ENCODE results near the gene UBE3B.

The UBE3B gene

GRCh38 chr12:109479761-109480160 lies 2.3 kb downstream of the UBE3B start:
- Histone ChIP-seq H3K4me1 (ENCODE audit: control insufficient read depth, low read length) (peaks cover 22% of the 10 kb centered on the region), H4K20me1 (ENCODE audit: control insufficient read depth, insufficient read depth, low read depth, low read length) (peaks cover 2% of the 10 kb centered on the region; the same call in 1 of the 2 replicates), H3K4me3 (ENCODE audit: low read length) (no peak overlapping the region), H3K9me2 (replicated peaks; ENCODE audit: control insufficient read depth, low read length) (no peaks in the 10 kb centered on the region), H3K4me2 (ENCODE audit: low read length) (no peak overlapping the region), H3F3A (ENCODE audit: control insufficient read depth, insufficient read depth) (0 out of 2 replicates have a peak, but pooled peaks cover 3% of the 10 kb centered on the region), H3K36me3 (ENCODE audit: control insufficient read depth, low read length) (peaks cover 6% of the 10 kb centered on the region), H3K9me3 (ENCODE audit: control insufficient read depth, insufficient read depth, low read length) (no peaks in the 10 kb centered on the region), H3K79me2 (ENCODE audit: control insufficient read depth, low read length) (peaks cover 52% of the 10 kb centered on the region), H3K27ac (ENCODE audit: low read depth, low read length) (no peak overlapping the region), H3K27me3 (ENCODE audit: control insufficient read depth, low read length) (no peaks in the 10 kb centered on the region)
- TF ChIP-seq, protein P1, sequence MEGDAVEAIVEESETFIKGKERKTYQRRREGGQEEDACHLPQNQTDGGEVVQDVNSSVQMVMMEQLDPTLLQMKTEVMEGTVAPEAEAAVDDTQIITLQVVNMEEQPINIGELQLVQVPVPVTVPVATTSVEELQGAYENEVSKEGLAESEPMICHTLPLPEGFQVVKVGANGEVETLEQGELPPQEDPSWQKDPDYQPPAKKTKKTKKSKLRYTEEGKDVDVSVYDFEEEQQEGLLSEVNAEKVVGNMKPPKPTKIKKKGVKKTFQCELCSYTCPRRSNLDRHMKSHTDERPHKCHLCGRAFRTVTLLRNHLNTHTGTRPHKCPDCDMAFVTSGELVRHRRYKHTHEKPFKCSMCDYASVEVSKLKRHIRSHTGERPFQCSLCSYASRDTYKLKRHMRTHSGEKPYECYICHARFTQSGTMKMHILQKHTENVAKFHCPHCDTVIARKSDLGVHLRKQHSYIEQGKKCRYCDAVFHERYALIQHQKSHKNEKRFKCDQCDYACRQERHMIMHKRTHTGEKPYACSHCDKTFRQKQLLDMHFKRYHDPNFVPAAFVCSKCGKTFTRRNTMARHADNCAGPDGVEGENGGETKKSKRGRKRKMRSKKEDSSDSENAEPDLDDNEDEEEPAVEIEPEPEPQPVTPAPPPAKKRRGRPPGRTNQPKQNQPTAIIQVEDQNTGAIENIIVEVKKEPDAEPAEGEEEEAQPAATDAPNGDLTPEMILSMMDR (IDR thresholded peaks at IDR 0.05; ENCODE audit: low read depth, low read length, poor library complexity, severe bottlenecking) = no peak

DNA sequence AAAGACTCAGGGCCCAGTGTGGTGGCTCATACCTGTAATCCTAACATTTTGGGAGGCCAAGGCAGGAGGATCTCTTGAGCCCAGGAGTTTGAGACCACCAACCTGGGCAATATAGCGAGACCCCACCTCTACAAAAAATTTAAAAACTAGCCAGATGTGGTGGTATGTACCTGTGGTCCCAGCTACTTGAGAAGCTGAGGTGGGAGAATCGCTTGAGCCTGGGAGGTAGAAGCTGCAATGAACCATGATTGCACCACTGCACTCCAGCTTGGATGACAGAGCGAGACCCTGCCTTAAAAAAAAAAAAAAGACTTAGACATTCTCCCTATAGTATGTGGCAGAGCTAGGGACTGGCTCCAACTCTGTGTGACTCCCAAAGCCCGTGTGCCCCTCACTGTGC lies 2.9 kb downstream of the UBE3B start:
- Histone ChIP-seq H4K20me1 (ENCODE audit: control insufficient read depth, insufficient read depth, low read depth, low read length) (no peaks in the 10 kb centered on the region), H3K9me2 (replicated peaks; ENCODE audit: control insufficient read depth, low read length) (no peaks in the 10 kb centered on the region), H3K79me2 (ENCODE audit: control insufficient read depth, low read length) (peaks cover 47% of the 10 kb centered on the region), H3K4me2 (ENCODE audit: low read length) (no peak overlapping the region), H3K9me3 (ENCODE audit: control insufficient read depth, insufficient read depth, low read length) (no peaks in the 10 kb centered on the region), H3K4me3 (ENCODE audit: low read length) (no peak overlapping the region), H3F3A (ENCODE audit: control insufficient read depth, insufficient read depth) (0 out of 2 replicates have a peak, but pooled peaks cover 3% of the 10 kb centered on the region), H3K27ac (ENCODE audit: low read depth, low read length) (no peak overlapping the region), H3K4me1 (ENCODE audit: control insufficient read depth, low read length) (peaks cover 22% of the 10 kb centered on the region), H3K36me3 (ENCODE audit: control insufficient read depth, low read length) (peaks cover 12% of the 10 kb centered on the region), H3K27me3 (ENCODE audit: control insufficient read depth, low read length) (no peaks in the 10 kb centered on the region)
- TF ChIP-seq EZH2phosphoT487 (IDR thresholded peaks at IDR 0.05; ENCODE audit: borderline replicate concordance, low read length) = no peak
- TF ChIP-seq, protein P1 (IDR thresholded peaks at IDR 0.05; ENCODE audit: low read depth, low read length, poor library complexity, severe bottlenecking) = no peak

- H3K4me2 ChIP-seq (ENCODE audit: low read length) = no peak overlapping the region
- no peaks in the 10 kb centered on the region for H3F3A ChIP-seq (ENCODE audit: control insufficient read depth, insufficient read depth)
- peaks cover 27% of the 10 kb centered on the region for H3K36me3 ChIP-seq (ENCODE audit: control insufficient read depth, low read length)
- H3K4me3 ChIP-seq (ENCODE audit: low read length) = no peak overlapping the region
- H3K27ac ChIP-seq (ENCODE audit: low read depth, low read length) = no peak overlapping the region
- no peaks in the 10 kb centered on the region for H3K27me3 ChIP-seq (ENCODE audit: control insufficient read depth, low read length)
- H3K4me1 ChIP-seq (ENCODE audit: control insufficient read depth, low read length) = peaks cover 11% of the 10 kb centered on the region
- peaks cover 31% of the 10 kb centered on the region for H3K79me2 ChIP-seq (ENCODE audit: control insufficient read depth, low read length)
- no peak for TF ChIP-seq EZH2phosphoT487 (IDR thresholded peaks at IDR 0.05; ENCODE audit: borderline replicate concordance, low read length)
- TF ChIP-seq, protein P1 (IDR thresholded peaks at IDR 0.05; ENCODE audit: low read depth, low read length, poor library complexity, severe bottlenecking) = no peak
- no peaks in the 10 kb centered on the region for H3K9me3 ChIP-seq (ENCODE audit: control insufficient read depth, insufficient read depth, low read length)
- H3K9me2 ChIP-seq (replicated peaks; ENCODE audit: control insufficient read depth, low read length) = no peaks in the 10 kb centered on the region
- no peaks in the 10 kb centered on the region for H4K20me1 ChIP-seq (ENCODE audit: control insufficient read depth, insufficient read depth, low read depth, low read length)
These were observed 4.4 kb downstream of the UBE3B start for GRCh38 chr12:109481863-109482262.

Measured in DOHH2 (cell line).